ENCODE measurements around the gene KIF4A. TPM values are rescaled to one million over a fixed set of nuclear protein-coding genes. Genes with fewer than 3 reads are reported as not detected.
"Not testable (repeated sequence)": the region's sequence is repeated elsewhere in the genome, so short reads cannot be mapped to it uniquely, and the experiment has no call there.

The KIF4A gene
- total RNA-seq, 2 experiments from 2014 or later: 19.5 to 22.3 TPM

DNA sequence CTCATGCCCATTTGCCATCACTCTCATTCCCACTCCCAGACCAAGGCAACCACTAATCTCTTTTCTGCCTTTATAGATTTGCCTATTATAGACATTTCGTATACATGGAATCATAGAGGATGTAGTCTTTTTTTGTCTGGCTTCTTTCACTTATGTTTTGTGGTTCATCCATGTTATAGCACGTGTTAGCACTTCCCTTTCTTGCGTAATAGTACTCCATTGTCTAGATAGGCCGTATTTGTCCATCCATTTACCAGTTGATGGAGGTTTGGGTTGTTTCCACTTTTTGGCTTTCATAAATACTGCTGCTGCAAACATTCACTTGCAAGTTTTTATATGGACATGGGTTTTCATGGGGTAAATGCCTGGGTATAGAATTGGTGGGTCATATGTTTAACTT is 48.4 kb downstream of the KIF4A start:
- ATAC-seq (no peak), DNase-seq (no peak)
- Mint-ChIP-seq H3K4me1 (ENCODE audit: low read depth) (peaks cover 7% of the 10 kb centered on the region), H3K27ac (no peak overlapping the region), H3K4me3 (no peak overlapping the region), H3K9me3 (no peaks in the 10 kb centered on the region), H3K36me3 (ENCODE audit: low read depth) (peaks cover 5% of the 10 kb centered on the region), H3K27me3 (no peaks in the 10 kb centered on the region)
- CTCF ChIA-PET: no interaction called here
- POLR2A ChIA-PET: no interaction called here
- no peak for TF ChIP-seq CTCF (IDR thresholded peaks at IDR 0.05)
- intact Hi-C loops (cut with micrococcal nuclease): no loop called here

DNA sequence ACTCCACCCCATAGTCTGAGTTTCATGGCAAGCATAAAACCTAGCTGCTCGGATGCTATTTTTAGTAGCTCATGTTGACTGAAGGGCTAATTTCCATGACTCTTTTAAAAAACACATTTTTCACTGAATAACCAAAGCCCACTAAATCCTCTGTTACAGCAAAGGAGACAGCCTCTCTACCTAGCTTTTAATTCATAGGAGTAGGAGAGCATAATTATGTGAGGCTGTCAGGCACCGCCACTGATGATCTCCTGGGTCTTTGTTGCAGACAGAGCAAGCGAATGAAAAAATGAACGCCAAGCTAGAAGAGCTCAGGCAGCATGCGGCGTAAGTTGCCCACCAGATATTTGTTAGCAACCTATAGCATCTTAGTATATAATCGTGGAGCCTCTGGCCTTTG is 53.5 kb downstream of the KIF4A start:
- intact Hi-C loops (cut with micrococcal nuclease): no loop called here
- POLR2A ChIA-PET: no interaction called here
- CTCF ChIA-PET: no interaction called here
- H3K27me3 Mint-ChIP-seq: no peaks in the 10 kb centered on the region
- no peak for DNase-seq
- no peak for ATAC-seq
- no peaks in the 10 kb centered on the region for H3K4me1 Mint-ChIP-seq (ENCODE audit: low read depth)
- H3K9me3 Mint-ChIP-seq: no peaks in the 10 kb centered on the region
- H3K4me3 Mint-ChIP-seq: no peak overlapping the region
- H3K36me3 Mint-ChIP-seq (ENCODE audit: low read depth): peaks cover 15% of the 10 kb centered on the region
- no peak overlapping the region for H3K27ac Mint-ChIP-seq
- no peak for TF ChIP-seq CTCF (IDR thresholded peaks at IDR 0.05)

DNA sequence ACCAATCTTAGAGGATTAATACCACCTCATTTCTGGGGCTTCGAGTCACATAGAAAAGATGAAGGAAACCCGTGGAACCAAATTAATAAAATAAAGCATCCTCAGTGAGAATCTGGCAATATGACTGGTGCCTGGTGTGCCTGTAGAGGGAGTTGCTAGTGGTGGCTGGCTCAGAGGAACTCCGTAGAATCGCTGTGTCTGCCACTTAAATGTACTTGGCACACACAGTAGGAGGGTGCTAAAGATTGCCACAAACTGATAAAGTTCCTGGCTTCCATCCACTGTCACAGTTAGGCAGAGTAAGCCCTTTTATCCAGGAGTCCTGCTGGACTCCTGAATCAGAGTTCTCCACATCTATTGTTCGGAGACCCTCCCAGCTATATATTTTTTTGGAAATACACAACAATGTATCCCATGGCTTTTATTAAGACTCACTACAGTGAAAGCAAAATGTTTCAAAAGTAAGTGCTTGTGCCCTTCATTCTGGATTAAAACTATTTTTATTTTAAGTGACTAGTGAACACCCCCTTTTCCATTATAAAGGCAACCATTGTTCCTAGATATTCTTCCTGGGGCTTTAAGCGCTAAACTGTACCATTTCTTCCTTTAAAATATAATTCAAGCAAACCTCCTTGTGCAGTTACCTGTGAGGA is 56.6 kb downstream of the KIF4A start:
- Mint-ChIP-seq H3K9me3 (no peaks in the 10 kb centered on the region), H3K27me3 (no peaks in the 10 kb centered on the region), H3K27ac (no peak overlapping the region), H3K4me1 (ENCODE audit: low read depth) (no peaks in the 10 kb centered on the region), H3K36me3 (ENCODE audit: low read depth) (peaks cover 19% of the 10 kb centered on the region), H3K4me3 (no peak overlapping the region)
- ATAC-seq: no peak
- no peak for TF ChIP-seq CTCF (IDR thresholded peaks at IDR 0.05)
- ChIA-PET POLR2A (no interaction called here), CTCF (no interaction called here)
- intact Hi-C loops (cut with micrococcal nuclease): no loop called here
- DNase-seq: no peak

GRCh38 chrX:70348825-70349224 is 58.9 kb downstream of the KIF4A start:
- CTCF ChIA-PET, ATAC-seq, H3K27me3 Mint-ChIP-seq: not testable (repeated sequence)

DNA sequence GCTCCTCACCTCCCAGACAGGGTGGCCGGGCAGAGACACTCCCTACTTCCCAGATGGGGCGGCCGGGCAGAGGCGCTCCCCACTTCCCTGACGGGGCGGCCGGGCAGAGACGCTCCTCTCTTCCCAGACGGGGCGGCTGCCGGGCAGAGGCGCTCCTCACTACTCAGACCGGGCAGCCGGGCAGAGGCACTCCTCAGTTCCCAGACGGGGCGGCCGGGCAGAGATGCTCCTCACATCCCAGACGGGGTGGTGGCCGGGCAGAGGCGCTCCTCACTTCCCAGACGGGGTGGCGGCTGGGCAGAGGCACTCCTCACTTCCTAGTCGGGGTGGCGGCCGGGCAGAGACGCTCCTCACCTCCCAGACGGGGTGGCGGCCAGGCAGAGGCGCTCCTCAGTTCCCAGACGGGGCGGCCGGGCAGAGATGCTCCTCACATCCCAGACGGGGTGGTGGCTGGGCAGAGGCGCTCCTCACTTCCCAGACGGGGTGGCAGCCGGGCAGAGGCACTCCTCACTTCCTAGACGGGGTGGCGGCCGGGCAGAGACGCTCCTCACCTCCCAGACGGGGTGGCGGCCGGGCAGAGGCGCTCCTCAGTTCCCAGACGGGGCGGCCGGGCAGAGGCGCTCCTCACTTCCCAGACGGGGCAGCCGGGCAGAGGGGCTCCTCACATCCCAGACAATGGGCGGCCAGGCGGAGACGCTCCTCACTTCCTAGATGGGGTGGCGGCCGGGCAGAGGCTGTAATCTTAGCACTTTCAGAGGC is 59.6 kb downstream of the KIF4A start:
- DNase-seq; H3K9me3 Mint-ChIP-seq; H3K4me3 Mint-ChIP-seq; intact Hi-C loops (cut with micrococcal nuclease); H3K27ac Mint-ChIP-seq; H3K27me3 Mint-ChIP-seq; POLR2A ChIA-PET; ATAC-seq; H3K4me1 Mint-ChIP-seq (ENCODE audit: low read depth); CTCF ChIA-PET: not testable (repeated sequence)
- peaks cover 14% of the 10 kb centered on the region for H3K36me3 Mint-ChIP-seq (ENCODE audit: low read depth)

More at GRCh38 chrX:70348825-70349224, 58.9 kb downstream of the KIF4A start:
- intact Hi-C loops (cut with micrococcal nuclease); H3K27ac Mint-ChIP-seq; H3K4me1 Mint-ChIP-seq (ENCODE audit: low read depth); H3K4me3 Mint-ChIP-seq; H3K9me3 Mint-ChIP-seq; DNase-seq; POLR2A ChIA-PET: not testable (repeated sequence)
- peaks cover 14% of the 10 kb centered on the region for H3K36me3 Mint-ChIP-seq (ENCODE audit: low read depth)

- H3K27me3 Mint-ChIP-seq: no peaks in the 10 kb centered on the region
- POLR2A ChIA-PET: no interaction called here
- DNase-seq: no peak
These were observed 62.6 kb downstream of the KIF4A start for GRCh38 chrX:70352496-70352895.

More at GRCh38 chrX:70352496-70352895, 62.6 kb downstream of the KIF4A start:
- Mint-ChIP-seq H3K4me1 (ENCODE audit: low read depth) (no peaks in the 10 kb centered on the region), H3K27ac (no peak overlapping the region), H3K9me3 (no peaks in the 10 kb centered on the region), H3K4me3 (no peak overlapping the region), H3K36me3 (ENCODE audit: low read depth) (peaks cover 9% of the 10 kb centered on the region)
- CTCF ChIA-PET: no interaction called here
- no peak for ATAC-seq
- intact Hi-C loops (cut with micrococcal nuclease): no loop called here
- no peak for TF ChIP-seq CTCF (IDR thresholded peaks at IDR 0.05)

Measured in activated CD8-positive, alpha-beta T cell treated with anti-CD3 and anti-CD28 coated beads for 36 hours (primary cell).